ENCODE data around the gene TBCE.

TBCE gene

GRCh38 chr1:235404190-235404589, 37.0 kb downstream of the TBCE start:
- no peaks in the 10 kb centered on the region for H3K27me3 ChIP-seq
- peaks cover 7% of the 10 kb centered on the region for H3K36me3 ChIP-seq
- no peak overlapping the region for H3K4me3 ChIP-seq (ENCODE audit: low read depth, low read length)
- DNase-seq = no peak
- TF ChIP-seq CTCF (IDR thresholded peaks at IDR 0.05; ENCODE audit: low read depth, low read length) = no peak
- H3K9me3 ChIP-seq = no peaks in the 10 kb centered on the region
- peaks cover 7% of the 10 kb centered on the region; the same call in 1 of the 2 replicates for H3K4me1 ChIP-seq

- DNase-seq = no peak
- Histone ChIP-seq H3K4me1 (peaks cover 12% of the 10 kb centered on the region), H3K9me3 (no peaks in the 10 kb centered on the region), H3K36me3 (peaks cover 5% of the 10 kb centered on the region), H3K27me3 (no peaks in the 10 kb centered on the region), H3K4me3 (ENCODE audit: low read depth, low read length) (no peak overlapping the region)
- no peak for TF ChIP-seq CTCF (IDR thresholded peaks at IDR 0.05; ENCODE audit: low read depth, low read length)
Observed at GRCh38 chr1:235407419-235407818, 40.2 kb downstream of the TBCE start.

- TF ChIP-seq CTCF (IDR thresholded peaks at IDR 0.05; ENCODE audit: low read depth, low read length) = no peak
- Histone ChIP-seq H3K4me3 (ENCODE audit: low read depth, low read length) (no peak overlapping the region), H3K4me1 (peaks cover 12% of the 10 kb centered on the region), H3K36me3 (no peaks in the 10 kb centered on the region; the same call in 1 of the 2 replicates), H3K9me3 (no peaks in the 10 kb centered on the region), H3K27me3 (no peaks in the 10 kb centered on the region)
- no peak for DNase-seq
Observed at GRCh38 chr1:235408503-235408960, 41.3 kb downstream of the TBCE start.

- no peak for DNase-seq
- Histone ChIP-seq H3K36me3 (no peaks in the 10 kb centered on the region), H3K4me1 (peaks cover 12% of the 10 kb centered on the region)
Observed at GRCh38 chr1:235409042-235409820, 42.0 kb downstream of the TBCE start.

GRCh38 chr1:235410467-235410866, 43.2 kb downstream of the TBCE start:
- Histone ChIP-seq H3K9me3 (no peaks in the 10 kb centered on the region), H3K27me3 (no peaks in the 10 kb centered on the region), H3K4me3 (ENCODE audit: low read depth, low read length) (no peak overlapping the region), H3K4me1 (peaks cover 12% of the 10 kb centered on the region), H3K36me3 (no peaks in the 10 kb centered on the region; the same call in 1 of the 2 replicates)
- DNase-seq = no peak
- TF ChIP-seq CTCF (IDR thresholded peaks at IDR 0.05; ENCODE audit: low read depth, low read length) = no peak

More at GRCh38 chr1:235409042-235409820, 42.0 kb downstream of the TBCE start:
- Histone ChIP-seq H3K4me3 (ENCODE audit: low read depth, low read length) (no peak overlapping the region), H3K27me3 (no peaks in the 10 kb centered on the region), H3K9me3 (no peaks in the 10 kb centered on the region)
- no peak for TF ChIP-seq CTCF (IDR thresholded peaks at IDR 0.05; ENCODE audit: low read depth, low read length)

Data from BE2C (cell line).